Measurements from ENCODE around the gene PABPN1L. TPM values are rescaled to one million over a fixed set of nuclear protein-coding genes. Genes with fewer than 3 reads are reported as not detected.
"Not testable (repeated sequence)": the region's sequence is repeated elsewhere in the genome, so short reads cannot be mapped to it uniquely, and the experiment has no call there.

Gene PABPN1L
- total and polyA plus RNA-seq, 2 donors from 2014 or later, result not detected

DNA sequence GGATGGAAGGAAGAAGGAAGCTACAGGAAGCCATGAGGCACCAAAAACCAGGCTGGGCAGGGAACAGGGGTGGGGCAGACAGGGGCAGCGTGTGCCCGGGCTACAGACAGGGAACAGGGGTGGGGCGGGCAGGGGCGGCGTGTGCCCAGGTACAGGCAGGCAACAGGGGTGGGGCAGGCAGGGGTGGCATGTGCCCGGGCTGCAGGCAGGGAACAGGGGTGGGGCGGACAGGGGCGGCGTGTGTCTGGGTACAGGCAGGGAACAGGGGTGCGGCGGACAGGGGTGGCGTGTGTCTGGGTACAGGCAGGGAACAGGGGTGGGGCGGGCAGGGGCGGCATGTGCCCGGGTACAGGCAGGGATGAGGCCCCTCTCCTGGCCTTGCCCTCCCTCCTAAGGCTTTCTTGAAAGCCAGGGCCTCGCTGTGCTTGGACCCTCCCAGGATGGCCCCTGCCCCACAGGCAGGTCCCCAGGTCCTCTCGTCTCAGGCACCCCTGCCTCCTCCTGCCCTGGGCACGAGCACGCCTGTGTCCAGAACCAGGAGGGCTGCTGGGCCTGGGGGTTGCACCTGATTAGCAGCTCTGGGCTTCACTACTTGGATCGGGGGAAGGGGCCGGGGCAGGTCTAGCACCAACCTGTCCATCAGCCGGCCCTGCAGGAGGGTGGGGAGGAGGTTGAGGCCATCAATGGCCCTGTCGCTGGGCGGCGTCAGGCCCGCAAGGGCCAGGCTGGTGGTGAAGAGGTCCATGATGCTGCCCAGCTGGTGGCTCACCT lies 40.2 kb downstream of the PABPN1L start:
- H3K9ac ChIP-seq (ENCODE audit: low read length in 3 of 3), result no peak overlapping the region
- H3K4me3 ChIP-seq (ENCODE audit: low read length in 3 of 3), result no peak overlapping the region
- no peaks in the 10 kb centered on the region for H3K4me1 ChIP-seq (ENCODE audit: control insufficient read depth in 2 of 3, insufficient read depth in 2 of 3, low read depth in 1 of 3, low read length in 3 of 3)
- no peak overlapping the region for H3K27ac ChIP-seq (ENCODE audit: low read depth in 2 of 2, low read length in 2 of 2)
- TF ChIP-seq, protein P1, sequence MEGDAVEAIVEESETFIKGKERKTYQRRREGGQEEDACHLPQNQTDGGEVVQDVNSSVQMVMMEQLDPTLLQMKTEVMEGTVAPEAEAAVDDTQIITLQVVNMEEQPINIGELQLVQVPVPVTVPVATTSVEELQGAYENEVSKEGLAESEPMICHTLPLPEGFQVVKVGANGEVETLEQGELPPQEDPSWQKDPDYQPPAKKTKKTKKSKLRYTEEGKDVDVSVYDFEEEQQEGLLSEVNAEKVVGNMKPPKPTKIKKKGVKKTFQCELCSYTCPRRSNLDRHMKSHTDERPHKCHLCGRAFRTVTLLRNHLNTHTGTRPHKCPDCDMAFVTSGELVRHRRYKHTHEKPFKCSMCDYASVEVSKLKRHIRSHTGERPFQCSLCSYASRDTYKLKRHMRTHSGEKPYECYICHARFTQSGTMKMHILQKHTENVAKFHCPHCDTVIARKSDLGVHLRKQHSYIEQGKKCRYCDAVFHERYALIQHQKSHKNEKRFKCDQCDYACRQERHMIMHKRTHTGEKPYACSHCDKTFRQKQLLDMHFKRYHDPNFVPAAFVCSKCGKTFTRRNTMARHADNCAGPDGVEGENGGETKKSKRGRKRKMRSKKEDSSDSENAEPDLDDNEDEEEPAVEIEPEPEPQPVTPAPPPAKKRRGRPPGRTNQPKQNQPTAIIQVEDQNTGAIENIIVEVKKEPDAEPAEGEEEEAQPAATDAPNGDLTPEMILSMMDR (IDR thresholded peaks at IDR 0.05; ENCODE audit: borderline replicate concordance, extremely low read depth, insufficient read depth), result no peak
- H3K27me3 ChIP-seq (ENCODE audit: control insufficient read depth, insufficient read depth, low read length), result no peaks in the 10 kb centered on the region
- intact Hi-C loops (cut with DNase I), result no loop called here
- H3K9me3 ChIP-seq (ENCODE audit: control insufficient read depth in 2 of 3, insufficient read depth in 1 of 3, low read length in 3 of 3), result no peaks in the 10 kb centered on the region
- FAIRE-seq (no peak), DNase-seq (no peak)
- peaks cover 0 to 2% (median 0%) of the 10 kb centered on the region in 3 donors for H3K36me3 ChIP-seq (ENCODE audit: control insufficient read depth in 2 of 3, insufficient read depth in 3 of 3, low read length in 3 of 3)

DNA sequence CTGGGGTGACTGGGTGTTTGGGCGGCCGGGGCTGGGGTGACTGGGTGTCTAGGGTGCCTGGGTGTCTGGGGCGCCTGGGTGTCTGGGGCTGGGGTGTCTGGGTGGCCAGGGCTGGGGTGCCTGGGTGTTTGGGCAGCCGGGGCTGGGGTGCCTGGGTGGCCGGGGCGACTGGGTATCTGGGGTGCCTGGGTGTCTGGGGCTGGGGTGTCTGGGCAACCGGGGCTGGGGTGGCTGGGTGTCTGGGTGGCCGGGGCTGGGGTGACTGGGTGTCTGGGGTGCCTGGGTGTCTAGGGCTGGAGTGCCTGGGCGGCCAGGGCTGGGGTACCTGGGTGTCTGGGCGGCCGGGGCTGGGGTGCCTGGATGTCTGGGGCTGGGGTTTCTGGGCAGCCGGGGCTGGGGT lies 41.3 kb downstream of the PABPN1L start:
- TF ChIP-seq, protein P1 (IDR thresholded peaks at IDR 0.05; ENCODE audit: borderline replicate concordance, extremely low read depth, insufficient read depth), result no peak
- Histone ChIP-seq H3K9me3 (ENCODE audit: control insufficient read depth in 2 of 3, insufficient read depth in 1 of 3, low read length in 3 of 3) (no peaks in the 10 kb centered on the region), H3K4me1 (ENCODE audit: control insufficient read depth in 2 of 3, insufficient read depth in 2 of 3, low read depth in 1 of 3, low read length in 3 of 3) (no peaks in the 10 kb centered on the region), H3K27me3 (ENCODE audit: control insufficient read depth, insufficient read depth, low read length) (no peaks in the 10 kb centered on the region), H3K4me3 (ENCODE audit: low read length in 3 of 3) (no peak overlapping the region), H3K27ac (ENCODE audit: low read depth in 2 of 2, low read length in 2 of 2) (no peak overlapping the region), H3K9ac (ENCODE audit: low read length in 3 of 3) (no peak overlapping the region), H3K36me3 (ENCODE audit: control insufficient read depth in 2 of 3, insufficient read depth in 3 of 3, low read length in 3 of 3) (peaks cover 0 to 2% (median 0%) of the 10 kb centered on the region in 3 donors)
- no peak for DNase-seq
- FAIRE-seq, result no peak
- intact Hi-C loops (cut with DNase I), result no loop called here

DNA sequence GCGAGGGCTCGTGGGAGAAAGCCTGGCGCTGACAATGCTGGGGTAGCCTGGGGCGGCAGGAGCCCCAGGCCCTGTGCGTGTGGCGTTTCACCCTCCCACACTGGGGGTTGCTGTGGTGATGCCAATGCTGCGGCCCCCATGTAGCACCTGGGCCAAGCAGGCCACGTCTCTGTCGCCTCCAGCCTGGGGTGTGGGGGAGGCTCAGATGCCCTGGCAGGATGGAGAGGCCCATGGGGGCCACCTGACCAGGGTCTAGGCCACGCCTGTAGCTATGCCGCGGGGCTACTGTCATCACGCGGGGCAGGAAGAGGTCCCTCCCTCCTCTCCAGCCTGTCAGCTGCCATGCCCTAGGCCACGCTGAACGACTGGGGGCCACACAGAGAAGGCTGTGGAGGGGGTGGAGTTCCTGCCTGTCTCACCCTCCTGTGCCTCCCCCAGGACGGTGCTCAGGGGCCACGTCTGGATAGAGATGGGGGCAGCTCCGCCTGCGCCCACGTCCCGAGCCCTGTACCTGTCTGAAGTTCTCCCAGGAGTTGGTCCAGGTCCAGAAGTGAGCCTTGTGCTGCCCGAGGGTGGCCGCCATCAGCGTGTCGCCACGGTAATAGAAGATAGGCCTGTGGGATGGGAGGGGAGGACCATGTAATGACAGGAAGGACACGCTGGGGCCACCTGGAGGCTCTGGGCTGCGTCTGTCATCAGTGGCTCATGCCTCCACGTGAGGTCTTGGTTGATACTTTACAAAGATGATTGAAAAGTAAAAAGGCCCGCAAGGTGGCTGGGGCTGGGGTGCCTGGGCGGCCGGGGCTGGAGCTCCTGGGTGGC lies 42.0 kb downstream of the PABPN1L start:
- Histone ChIP-seq H3K9me3 (ENCODE audit: control insufficient read depth in 2 of 3, insufficient read depth in 1 of 3, low read length in 3 of 3) (no peaks in the 10 kb centered on the region), H3K27ac (ENCODE audit: low read depth in 2 of 2, low read length in 2 of 2) (no peak overlapping the region), H3K9ac (ENCODE audit: low read length in 3 of 3) (no peak overlapping the region), H3K36me3 (ENCODE audit: control insufficient read depth in 2 of 3, insufficient read depth in 3 of 3, low read length in 3 of 3) (peaks cover 0 to 2% (median 0%) of the 10 kb centered on the region in 3 donors), H3K4me3 (ENCODE audit: low read length in 3 of 3) (no peak overlapping the region), H3K4me1 (ENCODE audit: control insufficient read depth in 2 of 3, insufficient read depth in 2 of 3, low read depth in 1 of 3, low read length in 3 of 3) (no peaks in the 10 kb centered on the region), H3K27me3 (ENCODE audit: control insufficient read depth, insufficient read depth, low read length) (no peaks in the 10 kb centered on the region)
- intact Hi-C loops (cut with DNase I), result no loop called here
- no peak for DNase-seq
- TF ChIP-seq, protein P1 (IDR thresholded peaks at IDR 0.05; ENCODE audit: borderline replicate concordance, extremely low read depth, insufficient read depth), result no peak
- FAIRE-seq, result no peak

DNA sequence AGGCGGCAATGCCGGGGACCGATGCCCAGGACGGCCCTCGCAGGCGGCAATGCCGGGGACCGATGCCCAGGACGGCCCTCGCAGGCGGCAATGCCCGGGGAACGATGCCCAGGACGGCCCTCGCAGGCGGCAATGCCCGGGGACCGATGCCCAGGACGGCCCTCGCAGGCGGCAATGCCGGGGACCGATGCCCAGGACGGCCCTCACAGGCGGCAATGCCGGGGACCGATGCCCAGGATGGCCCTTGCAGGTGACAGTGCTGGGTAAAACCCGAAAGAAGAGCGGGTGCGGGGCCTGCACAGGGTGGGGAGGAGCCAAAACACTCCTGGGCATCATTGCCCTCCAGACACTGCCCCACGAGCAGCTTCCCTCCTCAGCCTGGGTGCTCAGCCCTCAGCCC lies 42.8 kb downstream of the PABPN1L start:
- H3K4me1 ChIP-seq (ENCODE audit: control insufficient read depth in 2 of 3, insufficient read depth in 2 of 3, low read depth in 1 of 3, low read length in 3 of 3); H3K4me3 ChIP-seq (ENCODE audit: low read length in 3 of 3); H3K36me3 ChIP-seq (ENCODE audit: control insufficient read depth in 2 of 3, insufficient read depth in 3 of 3, low read length in 3 of 3); H3K27ac ChIP-seq (ENCODE audit: low read depth in 2 of 2, low read length in 2 of 2); H3K9ac ChIP-seq (ENCODE audit: low read length in 3 of 3); H3K9me3 ChIP-seq (ENCODE audit: control insufficient read depth in 2 of 3, insufficient read depth in 1 of 3, low read length in 3 of 3); DNase-seq; FAIRE-seq; intact Hi-C loops (cut with DNase I); H3K27me3 ChIP-seq (ENCODE audit: control insufficient read depth, insufficient read depth, low read length): not testable (repeated sequence)
